ENCODE measurements around the gene LTBP4. TPM values are rescaled to one million over a fixed set of nuclear protein-coding genes. Genes with fewer than 3 reads are reported as not detected.

The LTBP4 gene
- total RNA-seq, 4 donors from 2014 or later, result 199 to 369 (median 320) TPM

- Histone ChIP-seq H3K4me1 (peaks cover 0 to 13% (median 0%) of the 10 kb centered on the region in 3 donors), H3K27me3 (no peaks in the 10 kb centered on the region), H3K36me3 (peaks cover 0 to 95% of the 10 kb centered on the region in 2 donors), H3K9me3 (no peaks in the 10 kb centered on the region), H3K4me3 (no peak overlapping the region), H3K27ac (no peak overlapping the region)
- no peak for TF ChIP-seq CTCF (IDR thresholded peaks at IDR 0.05)
- no peak for TF ChIP-seq POLR2AphosphoS5 (IDR thresholded peaks at IDR 0.05)
- TF ChIP-seq POLR2A (IDR thresholded peaks at IDR 0.05), result no peak
- no peak for TF ChIP-seq EP300 (IDR thresholded peaks at IDR 0.05)
- no peak for ATAC-seq
- WGBS, 2 donors (ENCODE audit: low coverage in 1 of 2), result 40 to 60% methylated on average over 1 of the region's 7 CpGs
These were observed 24.4 kb downstream of the LTBP4 start for GRCh38 chr19:40625406-40626120.

- H3K4me1 ChIP-seq, result peaks cover 0 to 13% (median 0%) of the 10 kb centered on the region in 3 donors
- no peaks in the 10 kb centered on the region for H3K27me3 ChIP-seq
- H3K9me3 ChIP-seq, result no peaks in the 10 kb centered on the region
- no peak for ATAC-seq
- no peak overlapping the region for H3K4me3 ChIP-seq
- peaks cover 0 to 81% of the 10 kb centered on the region in 2 donors for H3K36me3 ChIP-seq
- no CpG with 5 or more reads among the region's 24 CpGs for WGBS, 2 donors (ENCODE audit: low coverage in 1 of 2)
- TF ChIP-seq EP300 (IDR thresholded peaks at IDR 0.05) (no peak), CTCF (IDR thresholded peaks at IDR 0.05) (no peak), POLR2AphosphoS5 (IDR thresholded peaks at IDR 0.05) (no peak), POLR2A (IDR thresholded peaks at IDR 0.05) (no peak)
- no peak overlapping the region for H3K27ac ChIP-seq
These were observed 25.7 kb downstream of the LTBP4 start for GRCh38 chr19:40626918-40627317.

- WGBS, 2 donors (ENCODE audit: low coverage in 1 of 2), result 83 to 90% methylated on average over 2 to 11 of the region's 39 CpGs
- H3K9me3 ChIP-seq, result no peaks in the 10 kb centered on the region
- no peaks in the 10 kb centered on the region for H3K27me3 ChIP-seq
- TF ChIP-seq CTCF (IDR thresholded peaks at IDR 0.05) (no peak), POLR2A (IDR thresholded peaks at IDR 0.05) (no peak), POLR2AphosphoS5 (IDR thresholded peaks at IDR 0.05) (no peak), EP300 (IDR thresholded peaks at IDR 0.05) (no peak)
- ATAC-seq, result no peak
- no peak overlapping the region for H3K4me3 ChIP-seq
- peaks cover 0 to 74% of the 10 kb centered on the region in 2 donors for H3K36me3 ChIP-seq
- no peak overlapping the region for H3K27ac ChIP-seq
- H3K4me1 ChIP-seq, result peaks cover 0 to 7% (median 0%) of the 10 kb centered on the region in 3 donors
These were observed 26.5 kb downstream of the LTBP4 start for GRCh38 chr19:40627486-40628279.

- Histone ChIP-seq H3K27me3 (no peaks in the 10 kb centered on the region), H3K27ac (no peak overlapping the region), H3K4me3 (no peak overlapping the region), H3K4me1 (peaks cover 0 to 8% (median 6%) of the 10 kb centered on the region in 3 donors), H3K9me3 (no peaks in the 10 kb centered on the region), H3K36me3 (peaks cover 0 to 59% of the 10 kb centered on the region in 2 donors)
- 95% methylated on average over 21 of the region's 42 CpGs; no CpG with 5 or more reads in 1 of the 2 donors for WGBS, 2 donors (ENCODE audit: low coverage in 1 of 2)
- no peak for ATAC-seq
- TF ChIP-seq EP300 (IDR thresholded peaks at IDR 0.05) (no peak), POLR2A (IDR thresholded peaks at IDR 0.05) (no peak), POLR2AphosphoS5 (IDR thresholded peaks at IDR 0.05) (no peak), CTCF (IDR thresholded peaks at IDR 0.05) (no peak)
These were observed 28.2 kb downstream of the LTBP4 start for GRCh38 chr19:40629346-40629745.

Measured in gastroesophageal sphincter (tissue), 4 donors.